ENCODE results near the gene SLC2A4RG. TPM values are rescaled to one million over a fixed set of nuclear protein-coding genes. Genes with fewer than 3 reads are reported as not detected.

SLC2A4RG gene
- total and polyA plus RNA-seq, 2 donors (not counting 3 experiments of a cell fraction or from before 2014, with no cell fraction given): 41.7 to 69.4 TPM

DNA sequence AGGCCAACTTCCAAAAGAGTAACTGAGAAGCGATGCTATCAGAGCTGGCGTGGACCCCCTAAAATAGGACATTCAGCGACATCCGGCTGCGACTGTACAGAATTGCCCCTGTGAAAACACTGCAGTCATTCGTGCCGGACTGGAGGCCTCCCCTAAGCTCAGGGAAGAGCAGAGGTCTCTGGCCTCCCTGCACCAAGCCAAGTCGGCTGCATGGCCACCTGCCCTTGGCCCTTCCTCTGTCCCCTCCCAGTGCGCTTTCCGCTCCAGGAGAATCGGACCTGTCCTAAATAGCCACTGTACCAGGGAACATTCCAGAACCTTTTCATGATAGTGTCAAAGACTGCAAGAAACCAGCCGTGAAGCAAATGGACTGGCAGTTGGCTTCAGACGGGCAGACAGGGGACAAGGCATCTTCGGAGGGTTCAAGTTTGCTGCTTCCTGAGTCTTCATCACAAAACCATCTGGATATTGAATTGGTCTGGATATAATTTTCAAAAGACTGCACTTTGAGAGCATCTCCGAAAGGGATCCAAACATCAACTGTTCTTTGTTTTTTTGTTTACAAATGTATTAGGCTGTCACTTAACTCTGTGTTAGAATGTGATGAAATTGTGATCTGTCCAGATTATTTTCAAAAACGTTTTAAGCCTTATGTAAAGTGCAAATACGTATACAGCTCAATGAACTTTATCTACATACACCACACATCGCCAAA lies 16.5 kb downstream of the SLC2A4RG start:
- BruUV-seq (replicated peaks): no TSS peak
- no peaks in the 10 kb centered on the region for H4K20me1 ChIP-seq (replicated peaks; ENCODE audit: control insufficient read depth, extremely low read depth, insufficient read depth, low read length)
- H3K4me2 ChIP-seq (ENCODE audit: insufficient read depth, low read length): no peak overlapping the region
- H2AFZ ChIP-seq (ENCODE audit: low read depth, low read length): no peak overlapping the region
- H3K9ac ChIP-seq (replicated peaks; ENCODE audit: extremely low read depth, insufficient read depth, low read length): no peak overlapping the region
- H3K9me3 ChIP-seq (replicated peaks; ENCODE audit: control insufficient read depth, insufficient read depth, low read length): no peaks in the 10 kb centered on the region
- TF ChIP-seq JUN (IDR thresholded peaks at IDR 0.05; ENCODE audit: borderline replicate concordance, insufficient read depth, insufficient read length, low read depth): no peak
- no peak for TF ChIP-seq EZH2 (IDR thresholded peaks at IDR 0.05; ENCODE audit: borderline replicate concordance, low read depth, low read length, severe bottlenecking)
- TF ChIP-seq FOS (IDR thresholded peaks at IDR 0.05; ENCODE audit: borderline replicate concordance, insufficient read depth, low read length): no peak
- TF ChIP-seq, protein P1, sequence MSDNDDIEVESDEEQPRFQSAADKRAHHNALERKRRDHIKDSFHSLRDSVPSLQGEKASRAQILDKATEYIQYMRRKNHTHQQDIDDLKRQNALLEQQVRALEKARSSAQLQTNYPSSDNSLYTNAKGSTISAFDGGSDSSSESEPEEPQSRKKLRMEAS (IDR thresholded peaks at IDR 0.05; ENCODE audit: insufficient read depth, insufficient read length): no peak
- TF ChIP-seq MYC (IDR thresholded peaks at IDR 0.05; ENCODE audit: low read depth, low read length): no peak
- no peak for TF ChIP-seq POLR2AphosphoS5 (IDR thresholded peaks at IDR 0.05; ENCODE audit: insufficient read depth, low read depth, low read length)
- TF ChIP-seq GATA2 (IDR thresholded peaks at IDR 0.05; ENCODE audit: insufficient read depth, insufficient read length, low read depth, low read length): no peak
- no peak for TF ChIP-seq POLR2A (IDR thresholded peaks at IDR 0.05; ENCODE audit: low read depth, low read length)
- TF ChIP-seq, protein P2, sequence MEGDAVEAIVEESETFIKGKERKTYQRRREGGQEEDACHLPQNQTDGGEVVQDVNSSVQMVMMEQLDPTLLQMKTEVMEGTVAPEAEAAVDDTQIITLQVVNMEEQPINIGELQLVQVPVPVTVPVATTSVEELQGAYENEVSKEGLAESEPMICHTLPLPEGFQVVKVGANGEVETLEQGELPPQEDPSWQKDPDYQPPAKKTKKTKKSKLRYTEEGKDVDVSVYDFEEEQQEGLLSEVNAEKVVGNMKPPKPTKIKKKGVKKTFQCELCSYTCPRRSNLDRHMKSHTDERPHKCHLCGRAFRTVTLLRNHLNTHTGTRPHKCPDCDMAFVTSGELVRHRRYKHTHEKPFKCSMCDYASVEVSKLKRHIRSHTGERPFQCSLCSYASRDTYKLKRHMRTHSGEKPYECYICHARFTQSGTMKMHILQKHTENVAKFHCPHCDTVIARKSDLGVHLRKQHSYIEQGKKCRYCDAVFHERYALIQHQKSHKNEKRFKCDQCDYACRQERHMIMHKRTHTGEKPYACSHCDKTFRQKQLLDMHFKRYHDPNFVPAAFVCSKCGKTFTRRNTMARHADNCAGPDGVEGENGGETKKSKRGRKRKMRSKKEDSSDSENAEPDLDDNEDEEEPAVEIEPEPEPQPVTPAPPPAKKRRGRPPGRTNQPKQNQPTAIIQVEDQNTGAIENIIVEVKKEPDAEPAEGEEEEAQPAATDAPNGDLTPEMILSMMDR (IDR thresholded peaks at IDR 0.05; ENCODE audit: extremely low read depth in 1 of 2, insufficient read depth in 1 of 2, low read depth in 1 of 2, low read length in 2 of 2): no peak
- H3K36me3 ChIP-seq (ENCODE audit: control insufficient read depth in 2 of 2, extremely low read depth in 1 of 2, insufficient read depth in 2 of 2, low read length in 2 of 2): no peaks in the 10 kb centered on the region
- H3K9me1 ChIP-seq (replicated peaks; ENCODE audit: control insufficient read depth, extremely low read depth, insufficient read depth, low read length): no peaks in the 10 kb centered on the region
- dilution Hi-C loops (cut with MboI; ENCODE audit: extremely low pct_ligation_motif_present, low sequenced_read_pairs) (no loop called here), intact Hi-C loops (cut with micrococcal nuclease) (no loop called here)
- no peak for FAIRE-seq
- POLR2A ChIA-PET: no interaction called here
- H3K4me1 ChIP-seq (ENCODE audit: control insufficient read depth, extremely low read depth, insufficient read depth, low read length): no peaks in the 10 kb centered on the region
- DNase-seq (ENCODE audit: low read depth, low spot score): no peak
- no peaks in the 10 kb centered on the region for H3K79me2 ChIP-seq (ENCODE audit: control insufficient read depth, insufficient read depth, low read length)
- no peak overlapping the region for H3K27ac ChIP-seq (ENCODE audit: insufficient read depth, low read depth, low read length)
- no peaks in the 10 kb centered on the region for H3K27me3 ChIP-seq (ENCODE audit: control insufficient read depth in 2 of 2, insufficient read depth in 2 of 2, low read length in 2 of 2)
- CTCF ChIA-PET: interaction anchor here (1.0 kb wide), 1 partner anchor 30 kb away, joined by 3 read pairs; no protein-coding TSS in a partner anchor
- H3K4me3 ChIP-seq (replicated peaks in 1 of 3; ENCODE audit: insufficient read depth in 1 of 3, low read depth in 1 of 3, low read length in 3 of 3): no peak overlapping the region
